GM18505 (cell line): ENCODE results near the gene NCOA1.
"Not testable (repeated sequence)": the region's sequence is repeated elsewhere in the genome, so short reads cannot be mapped to it uniquely, and the experiment has no call there.

Source experiments
- ATAC-seq: cut with Tn5 transposase; IDR thresholded peaks from one replicate; pipeline ENCODE4 v1.9.1; 2021; ENCODE audit not compliant: unreplicated experiment
- POLR2A ChIP-seq: IDR thresholded peaks from 4 replicates; pipeline ENCODE4 v1.6.1; 2011; ENCODE audit warnings: borderline replicate concordance; ENCODE audit not compliant: insufficient read depth, insufficient read length; ENCODE audit errors: extremely low read depth

NCOA1 gene

DNA sequence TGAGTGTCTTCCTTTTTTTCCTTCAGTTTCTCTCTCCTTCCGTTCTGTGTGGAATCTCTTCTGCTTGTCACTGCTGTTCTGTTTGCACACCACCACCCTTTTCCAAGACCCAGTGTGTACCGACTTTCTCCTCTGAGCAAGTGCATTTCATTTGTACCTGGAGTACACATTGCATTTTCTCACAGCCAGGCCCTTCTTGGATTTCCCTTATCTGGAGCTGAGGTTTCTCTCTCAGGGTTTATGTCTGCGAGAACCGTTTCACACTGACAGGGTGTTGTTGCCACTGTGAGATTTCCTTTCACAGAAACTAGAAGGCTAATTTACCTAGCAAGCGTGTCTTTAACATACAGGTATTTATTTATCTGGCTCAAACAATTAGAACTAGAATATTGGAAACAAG lies 26.2 kb downstream of the NCOA1 start:
- TF ChIP-seq POLR2A = no peak
- ATAC-seq = no peak

DNA sequence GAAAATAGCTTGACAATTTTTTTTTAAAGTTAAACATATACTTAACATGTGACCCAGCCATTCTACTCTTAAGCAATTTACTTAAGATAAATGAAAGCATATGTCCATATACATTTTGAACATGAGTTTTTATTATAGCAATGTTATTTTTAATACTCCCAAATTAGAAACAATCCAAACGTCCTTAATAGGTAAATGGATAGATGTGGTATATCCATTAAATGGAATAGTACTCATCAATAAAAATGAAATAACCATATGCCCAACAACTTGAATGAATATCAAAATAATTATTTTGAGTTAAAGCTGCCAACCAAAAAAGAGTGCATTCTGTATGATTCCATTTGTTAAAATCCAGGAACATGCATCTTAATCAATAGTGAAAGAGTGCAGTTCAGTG lies 29.1 kb downstream of the NCOA1 start:
- TF ChIP-seq POLR2A = no peak
- ATAC-seq = no peak

DNA sequence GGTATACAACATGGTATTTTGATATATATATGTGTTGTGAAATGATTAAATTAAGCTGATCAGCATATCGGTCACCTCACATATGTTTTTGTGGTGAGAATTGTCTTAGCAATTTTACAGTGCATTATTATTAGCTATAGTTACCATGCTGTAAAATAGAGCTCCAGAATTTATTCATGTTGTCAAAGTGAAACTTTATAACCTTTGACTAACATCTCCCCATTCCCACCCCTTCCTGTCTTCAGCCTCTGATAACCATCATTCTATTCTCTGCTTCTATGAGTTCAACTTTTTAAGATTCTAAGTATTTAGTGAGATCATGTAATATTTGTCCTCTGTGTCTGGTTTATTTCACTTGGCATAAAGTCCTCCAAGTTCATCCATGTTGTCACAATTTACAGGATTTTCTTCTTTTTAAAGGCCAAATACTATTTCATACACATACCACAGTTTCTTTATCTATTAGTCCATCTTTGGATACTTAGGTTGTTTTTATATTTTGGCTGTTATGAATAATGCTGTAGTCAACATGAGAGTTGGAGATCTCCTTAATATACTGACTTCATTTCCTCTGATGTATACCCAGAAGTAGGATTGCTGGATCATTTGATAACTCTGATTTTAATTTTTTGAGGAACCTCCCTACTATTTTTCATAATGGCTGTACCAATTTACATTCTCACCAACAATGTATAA lies 30.3 kb downstream of the NCOA1 start:
- no peak for TF ChIP-seq POLR2A
- ATAC-seq = no peak

DNA sequence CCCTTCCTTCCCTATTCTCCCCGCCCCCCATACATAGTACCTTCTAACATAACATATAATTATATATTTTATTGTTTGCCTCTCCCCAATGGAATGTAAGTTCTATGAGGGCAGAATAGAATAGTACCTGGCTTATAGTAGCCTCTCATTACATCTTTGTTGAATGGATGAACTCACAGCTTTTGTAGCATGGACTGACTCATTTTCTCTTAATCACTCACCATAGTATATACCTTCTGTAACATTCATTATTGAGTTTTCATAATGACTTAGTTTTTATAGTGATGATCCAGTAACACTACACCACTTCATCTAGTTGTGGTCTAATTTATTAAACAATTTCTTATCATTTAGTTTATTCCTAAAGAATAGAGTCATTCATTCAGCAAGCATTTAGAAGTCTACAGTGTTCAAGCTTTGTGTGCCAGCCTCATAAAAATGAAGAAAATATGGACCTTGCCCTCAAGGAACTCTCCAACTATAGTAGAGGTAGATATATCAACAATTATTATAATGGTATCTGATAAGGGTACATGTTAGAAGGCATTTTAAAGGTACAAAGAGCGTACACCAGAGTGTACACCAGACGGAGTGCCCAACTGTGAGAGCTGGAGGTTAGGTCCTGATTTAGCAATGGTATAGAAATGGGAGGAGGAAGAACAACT lies 31.1 kb downstream of the NCOA1 start:
- no peak for TF ChIP-seq POLR2A
- no peak for ATAC-seq

DNA sequence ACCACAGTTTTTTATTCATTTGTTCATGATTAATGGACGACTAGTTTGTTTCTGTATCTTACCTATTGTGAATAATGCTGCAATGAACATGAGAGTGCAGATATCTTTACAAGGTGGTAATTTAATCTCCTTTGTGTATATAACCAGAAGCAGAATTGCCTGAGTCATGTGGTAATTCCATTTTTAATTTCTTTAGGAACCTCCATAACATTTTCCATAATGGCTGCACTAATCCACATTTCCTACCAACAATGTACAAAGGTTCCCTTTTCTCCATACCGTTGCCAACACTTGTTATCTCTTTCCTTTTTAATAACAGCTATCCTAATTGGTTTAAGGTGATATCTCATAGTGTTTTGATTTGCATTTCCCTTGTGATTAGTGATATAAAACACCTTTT lies 36.5 kb downstream of the NCOA1 start:
- no peak for ATAC-seq
- TF ChIP-seq POLR2A = no peak

DNA sequence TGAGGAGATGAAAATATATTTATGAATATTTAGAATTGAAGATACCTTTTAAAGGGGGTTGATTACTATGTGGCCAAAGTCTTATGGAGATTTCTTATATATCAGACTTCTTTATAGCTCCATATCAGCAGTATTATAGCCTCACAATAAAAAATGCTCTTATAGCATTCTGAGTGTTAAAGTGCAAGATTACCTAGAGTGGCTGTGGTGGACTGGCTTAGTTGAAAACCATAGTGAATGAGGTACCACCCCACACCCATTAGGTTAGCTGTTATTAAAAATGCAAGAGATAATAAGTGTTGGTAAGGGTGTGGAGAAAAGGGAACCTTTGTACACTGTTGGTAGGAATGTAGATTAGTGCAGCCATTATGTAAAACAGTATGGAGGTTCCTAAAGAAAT lies 39.7 kb downstream of the NCOA1 start:
- ATAC-seq = no peak
- TF ChIP-seq POLR2A = no peak

DNA sequence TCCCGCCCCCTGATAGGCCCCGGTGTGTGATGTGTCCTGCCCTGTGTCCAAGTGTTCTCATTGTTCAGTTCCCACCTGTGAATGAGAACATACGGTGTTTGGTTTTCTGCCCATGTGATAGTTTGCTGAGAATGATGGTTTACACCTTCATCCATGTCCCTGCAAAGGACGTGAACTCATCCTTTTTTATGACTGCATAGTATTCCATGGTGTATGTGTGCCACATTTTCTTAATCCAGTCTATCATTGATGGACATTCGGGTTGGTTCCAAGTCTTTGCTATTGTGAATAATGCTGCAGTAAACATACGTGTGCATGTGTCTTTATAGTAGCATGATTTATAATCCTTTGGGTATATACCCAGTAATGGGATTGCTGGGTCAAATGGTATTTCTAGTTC lies 40.6 kb downstream of the NCOA1 start:
- not testable (repeated sequence) for ATAC-seq

DNA sequence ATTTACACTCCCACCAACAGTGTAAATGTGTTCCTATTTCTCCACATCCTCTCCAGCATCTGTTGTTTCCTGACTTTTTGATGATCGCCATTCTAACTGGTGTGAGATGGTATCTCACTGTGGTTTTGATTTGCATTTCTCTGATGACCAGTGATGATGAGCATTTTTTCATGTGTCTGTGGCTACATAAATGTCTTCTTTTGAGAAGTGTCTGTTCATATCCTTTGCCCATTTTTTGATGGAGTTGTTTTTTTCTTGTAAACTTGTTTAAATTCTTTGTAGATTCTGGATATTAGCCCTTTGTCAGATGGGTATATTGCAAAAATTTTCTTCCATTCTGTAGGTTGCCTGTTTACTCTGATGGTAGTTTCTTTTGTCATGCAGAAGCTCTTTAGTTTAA lies 41.0 kb downstream of the NCOA1 start:
- not testable (repeated sequence) for ATAC-seq

DNA sequence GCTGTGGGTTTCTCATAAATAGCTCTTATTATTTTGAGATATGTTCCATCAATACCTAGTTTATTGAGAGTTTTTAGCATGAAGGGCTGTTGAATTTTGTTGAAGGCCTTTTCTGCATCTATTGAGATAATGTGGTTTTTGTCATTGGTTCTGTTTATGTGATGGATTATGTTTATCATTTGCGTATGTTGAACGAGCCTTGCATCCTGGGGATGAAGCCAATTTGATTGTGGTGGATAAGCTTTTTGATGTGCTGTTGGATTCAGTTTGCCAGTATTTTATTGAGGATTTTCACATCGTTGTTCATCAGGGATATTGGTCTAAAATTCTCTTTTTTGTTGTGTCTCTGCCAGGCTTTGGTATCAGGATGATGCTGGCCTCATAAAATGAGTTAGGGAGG lies 42.5 kb downstream of the NCOA1 start:
- ATAC-seq = not testable (repeated sequence)

DNA sequence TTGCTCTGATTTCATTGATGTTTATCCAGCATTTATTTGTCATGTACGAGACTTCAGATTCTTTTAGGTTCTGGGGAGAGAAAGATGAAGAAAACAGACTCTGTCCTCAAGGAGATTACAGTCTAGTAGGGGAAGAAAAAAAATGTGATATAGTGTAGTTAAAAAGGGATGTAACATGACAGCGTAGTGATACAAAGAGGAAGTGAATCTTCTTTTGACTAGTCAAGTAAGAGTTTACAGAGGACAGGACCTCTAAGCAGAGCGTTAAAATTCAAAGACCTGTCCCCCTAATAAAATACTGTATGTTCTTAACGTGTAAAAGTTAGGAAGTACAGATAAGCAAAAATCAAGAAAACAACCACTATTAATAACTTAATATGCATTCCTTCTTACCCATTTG lies 47.7 kb downstream of the NCOA1 start:
- no peak for TF ChIP-seq POLR2A
- ATAC-seq = no peak

DNA sequence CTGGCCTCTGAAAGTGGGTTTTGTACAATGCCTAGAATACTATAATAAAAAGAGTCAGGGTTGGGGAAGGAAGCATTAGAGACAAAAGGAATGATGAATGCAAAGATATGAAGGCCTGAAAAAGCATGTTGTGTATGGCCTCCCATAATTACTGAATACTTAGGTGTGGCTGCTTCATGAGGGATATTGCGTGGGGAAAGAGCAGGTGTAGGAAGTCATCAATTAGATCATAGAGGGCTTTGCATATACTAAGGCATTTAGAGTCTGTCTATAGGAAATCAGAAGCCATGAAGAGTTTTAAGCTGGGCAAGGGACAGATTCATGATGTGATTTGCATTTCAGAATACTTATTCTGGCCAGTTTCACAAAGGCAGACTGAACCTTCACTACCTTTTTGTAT lies 48.2 kb downstream of the NCOA1 start:
- no peak for ATAC-seq
- TF ChIP-seq POLR2A = no peak

DNA sequence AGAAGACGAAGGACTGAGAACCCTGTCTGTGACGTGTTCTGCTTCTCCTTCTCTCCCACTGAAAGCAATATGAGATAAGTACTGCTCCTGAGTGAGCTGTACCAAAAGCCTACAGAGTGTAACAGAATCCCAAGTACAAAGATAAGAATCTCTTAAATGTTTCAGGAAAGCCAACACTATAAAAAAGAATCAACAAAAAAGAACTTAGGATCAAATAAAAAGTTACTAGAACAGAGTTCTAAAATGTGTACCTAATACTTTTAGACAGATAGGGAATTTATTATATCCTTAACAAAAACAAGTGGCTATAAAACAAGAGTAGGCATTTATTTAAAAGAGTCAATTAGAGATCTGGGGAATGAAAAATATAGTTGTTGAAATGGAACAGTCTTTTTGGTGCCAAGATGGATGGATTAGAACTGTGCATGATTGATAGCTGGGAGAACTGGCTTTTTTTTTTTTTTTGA lies 49.0 kb downstream of the NCOA1 start:
- no peak for ATAC-seq
- TF ChIP-seq POLR2A = no peak

DNA sequence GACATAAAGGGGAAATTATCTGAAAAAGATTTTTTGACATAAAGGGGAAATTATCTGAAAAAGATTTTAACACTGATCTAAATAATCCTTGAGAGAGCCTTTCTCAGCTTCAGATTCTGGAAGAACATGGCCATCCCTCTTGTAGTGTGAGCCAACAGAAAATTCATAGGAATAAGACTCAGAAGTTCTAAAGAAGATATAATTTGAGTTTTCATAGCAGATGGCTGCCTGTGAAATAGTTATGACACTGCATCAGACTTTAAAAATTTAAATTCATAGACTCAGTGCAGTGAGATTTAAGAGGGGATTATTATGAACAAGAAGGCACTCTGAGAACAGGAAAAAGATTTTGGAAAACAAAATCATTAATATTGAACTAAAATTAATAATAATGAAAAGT lies 50.6 kb downstream of the NCOA1 start:
- ATAC-seq = no peak
- no peak for TF ChIP-seq POLR2A

DNA sequence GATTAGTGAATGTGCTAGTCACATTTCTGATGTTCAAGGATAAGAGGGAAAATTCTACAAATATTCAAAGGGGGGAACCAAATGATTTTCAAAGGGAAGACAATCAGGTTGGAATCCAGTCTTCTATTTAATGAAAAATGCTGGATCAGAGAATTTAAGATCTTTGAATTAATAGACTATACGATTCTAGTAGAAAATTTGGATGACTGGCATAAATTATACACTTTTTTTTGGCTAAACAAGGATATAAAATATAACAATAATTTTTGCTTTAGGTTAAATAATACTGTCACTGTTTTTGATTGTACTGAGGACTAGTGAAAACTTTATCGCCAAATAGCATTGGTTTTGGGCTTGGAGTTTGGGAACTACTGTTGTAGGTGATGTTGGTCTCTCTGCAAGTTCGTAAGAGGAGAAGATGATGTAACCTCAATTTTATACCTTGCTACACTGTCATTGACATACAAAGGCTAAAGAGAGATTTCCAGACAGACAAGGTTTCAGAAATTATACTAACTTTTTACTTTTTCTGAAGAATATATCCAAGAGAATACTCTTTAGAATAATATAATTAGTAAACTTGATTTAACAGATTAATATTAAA lies 51.3 kb downstream of the NCOA1 start:
- no peak for TF ChIP-seq POLR2A

DNA sequence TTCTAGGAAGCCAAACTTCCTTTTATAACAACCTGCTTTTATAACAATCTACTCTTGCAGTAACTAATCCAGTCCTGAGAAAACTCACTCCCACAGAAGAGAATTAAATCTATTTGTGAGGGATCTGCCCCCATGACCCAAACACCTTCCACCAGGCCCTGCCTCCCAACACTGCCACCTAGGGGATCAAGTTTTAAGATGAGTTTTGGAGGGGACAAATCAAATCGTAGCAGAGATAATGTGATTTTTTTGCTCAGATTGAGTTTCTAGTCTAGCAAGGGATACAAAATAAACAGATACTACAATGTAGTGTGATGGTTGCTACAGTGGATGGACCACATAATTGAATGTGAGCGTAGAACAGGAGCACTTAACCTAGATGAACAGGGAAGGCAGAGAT lies 52.2 kb downstream of the NCOA1 start:
- TF ChIP-seq POLR2A = no peak
- ATAC-seq = no peak

More for the DNA sequence above, 51.3 kb downstream of the NCOA1 start:
- ATAC-seq = no peak

DNA sequence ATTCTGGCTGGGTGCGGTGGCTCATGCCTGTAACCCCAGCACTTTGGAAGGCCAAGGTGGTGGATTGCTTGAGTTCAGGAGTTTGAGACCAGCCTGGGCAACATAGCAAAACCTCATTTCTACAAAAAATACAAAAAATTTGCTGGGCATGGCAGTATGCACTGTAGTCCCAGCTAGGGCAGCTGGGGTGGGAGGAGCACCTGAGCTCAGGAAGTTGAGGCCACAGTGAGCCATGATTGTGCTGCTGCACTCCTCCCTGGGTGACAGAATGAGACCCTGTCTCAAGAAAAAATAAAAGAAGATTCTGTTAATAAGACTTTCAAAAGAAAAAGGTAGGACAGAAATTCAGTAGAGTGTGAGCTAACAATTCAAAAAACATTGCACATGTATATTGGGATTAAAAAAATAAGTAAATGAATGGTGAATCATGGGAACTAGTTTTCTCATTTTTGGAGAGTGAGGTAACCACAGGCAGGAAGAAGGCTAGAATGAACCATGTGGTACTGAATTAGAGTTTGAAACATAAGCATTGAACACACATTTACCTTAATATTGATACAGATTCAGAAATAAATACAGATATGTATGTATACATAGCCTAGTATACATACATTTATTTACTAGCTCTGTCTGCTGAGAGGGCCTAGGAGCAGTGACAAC lies 53.5 kb downstream of the NCOA1 start:
- TF ChIP-seq POLR2A = no peak
- ATAC-seq = no peak
